IMR-90 (cell line): ENCODE measurements around the gene ARHGDIA.

Experiments
- POLR2A ChIP-seq: IDR thresholded peaks from 2 replicates; pipeline ENCODE4 v1.6.1; 2012; ENCODE audit warnings: mild to moderate bottlenecking, low read depth, low read length
- RFX5 ChIP-seq: IDR thresholded peaks from 2 replicates; pipeline ENCODE4 v1.8.0; 2012; ENCODE audit warnings: low read depth, mild to moderate bottlenecking, low read length, moderate library complexity
- SMC3 ChIP-seq: fragments of 150-350 bp; IDR thresholded peaks from 2 replicates; pipeline ENCODE4 v1.6.1; 2016; ENCODE audit warnings: low read depth, mild to moderate bottlenecking, antibody characterized with exemption, low read length, moderate library complexity
- TF ChIP-seq, protein P1 (sequence below): conservative IDR thresholded peaks from 2 replicates; pipeline ENCODE4 v1.5.1; 2012; ENCODE audit warnings: mild to moderate bottlenecking, low read depth, low read length, improper control_type of control experiment
- TF ChIP-seq, protein P2 (sequence below): fragments of 150-350 bp; IDR thresholded peaks from 2 replicates; pipeline ENCODE4 v1.6.1; 2017; ENCODE audit warnings: mild to moderate bottlenecking, antibody characterized with exemption, low read length, low read depth

GRCh38 chr17:81823820-81824550 is 47.2 kb downstream of the ARHGDIA start:
- TF ChIP-seq, protein P1, sequence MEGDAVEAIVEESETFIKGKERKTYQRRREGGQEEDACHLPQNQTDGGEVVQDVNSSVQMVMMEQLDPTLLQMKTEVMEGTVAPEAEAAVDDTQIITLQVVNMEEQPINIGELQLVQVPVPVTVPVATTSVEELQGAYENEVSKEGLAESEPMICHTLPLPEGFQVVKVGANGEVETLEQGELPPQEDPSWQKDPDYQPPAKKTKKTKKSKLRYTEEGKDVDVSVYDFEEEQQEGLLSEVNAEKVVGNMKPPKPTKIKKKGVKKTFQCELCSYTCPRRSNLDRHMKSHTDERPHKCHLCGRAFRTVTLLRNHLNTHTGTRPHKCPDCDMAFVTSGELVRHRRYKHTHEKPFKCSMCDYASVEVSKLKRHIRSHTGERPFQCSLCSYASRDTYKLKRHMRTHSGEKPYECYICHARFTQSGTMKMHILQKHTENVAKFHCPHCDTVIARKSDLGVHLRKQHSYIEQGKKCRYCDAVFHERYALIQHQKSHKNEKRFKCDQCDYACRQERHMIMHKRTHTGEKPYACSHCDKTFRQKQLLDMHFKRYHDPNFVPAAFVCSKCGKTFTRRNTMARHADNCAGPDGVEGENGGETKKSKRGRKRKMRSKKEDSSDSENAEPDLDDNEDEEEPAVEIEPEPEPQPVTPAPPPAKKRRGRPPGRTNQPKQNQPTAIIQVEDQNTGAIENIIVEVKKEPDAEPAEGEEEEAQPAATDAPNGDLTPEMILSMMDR = no peak
- no peak for TF ChIP-seq POLR2A
- TF ChIP-seq SMC3 = no peak
- TF ChIP-seq, protein P2, sequence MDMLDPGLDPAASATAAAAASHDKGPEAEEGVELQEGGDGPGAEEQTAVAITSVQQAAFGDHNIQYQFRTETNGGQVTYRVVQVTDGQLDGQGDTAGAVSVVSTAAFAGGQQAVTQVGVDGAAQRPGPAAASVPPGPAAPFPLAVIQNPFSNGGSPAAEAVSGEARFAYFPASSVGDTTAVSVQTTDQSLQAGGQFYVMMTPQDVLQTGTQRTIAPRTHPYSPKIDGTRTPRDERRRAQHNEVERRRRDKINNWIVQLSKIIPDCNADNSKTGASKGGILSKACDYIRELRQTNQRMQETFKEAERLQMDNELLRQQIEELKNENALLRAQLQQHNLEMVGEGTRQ = no peak
- no peak for TF ChIP-seq RFX5
